Frontal cortex (tissue), 4 donors: ENCODE measurements around the gene AGER. TPM values are rescaled to one million over a fixed set of nuclear protein-coding genes. Genes with fewer than 3 reads are reported as not detected.

Source experiments
- DNase-seq, 2 donors: peaks; one replicate each; pipeline ENCODE4 v3.0.0; 2012; ENCODE audit warnings: low spot score in 2 of 2
- FAIRE-seq: peaks from 2 replicates; lab custom pipeline; 2012; peaks lifted over from hg19 to GRCh38; lab: Jason Lieb, UNC
- total RNA-seq: library from RNA; depleted of rRNA; stranded (reverse); fragments of >200 nt; gene quantifications from one replicate; pipeline ENCODE4 v1.2.3, GENCODE V29; 2014
- donor health status: control.
- donor health status: control.
- donor health status: control.

Gene AGER
- total RNA-seq, 1 donor from 2014 or later: 0.82 TPM

DNA sequence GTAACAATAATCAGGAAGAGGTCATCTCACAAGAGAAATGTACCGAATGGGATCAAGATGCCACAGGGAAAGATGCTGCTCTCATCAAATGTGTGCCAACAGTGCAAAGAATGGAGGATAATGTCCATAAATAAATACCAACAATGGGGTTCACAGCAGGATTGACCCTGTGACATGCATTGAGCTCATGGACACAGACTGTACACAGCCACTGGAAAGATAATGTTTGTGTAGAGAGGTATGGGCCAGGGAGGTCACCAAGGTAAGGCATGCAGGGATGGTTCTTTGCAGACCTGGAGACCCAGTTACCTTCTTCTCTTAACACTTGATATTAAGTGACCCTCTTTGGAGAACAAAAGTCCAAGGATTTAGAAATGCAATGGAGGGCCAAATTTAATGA is 9.6 kb downstream of the AGER start:
- DNase-seq: no peak
- FAIRE-seq: no peak

DNA sequence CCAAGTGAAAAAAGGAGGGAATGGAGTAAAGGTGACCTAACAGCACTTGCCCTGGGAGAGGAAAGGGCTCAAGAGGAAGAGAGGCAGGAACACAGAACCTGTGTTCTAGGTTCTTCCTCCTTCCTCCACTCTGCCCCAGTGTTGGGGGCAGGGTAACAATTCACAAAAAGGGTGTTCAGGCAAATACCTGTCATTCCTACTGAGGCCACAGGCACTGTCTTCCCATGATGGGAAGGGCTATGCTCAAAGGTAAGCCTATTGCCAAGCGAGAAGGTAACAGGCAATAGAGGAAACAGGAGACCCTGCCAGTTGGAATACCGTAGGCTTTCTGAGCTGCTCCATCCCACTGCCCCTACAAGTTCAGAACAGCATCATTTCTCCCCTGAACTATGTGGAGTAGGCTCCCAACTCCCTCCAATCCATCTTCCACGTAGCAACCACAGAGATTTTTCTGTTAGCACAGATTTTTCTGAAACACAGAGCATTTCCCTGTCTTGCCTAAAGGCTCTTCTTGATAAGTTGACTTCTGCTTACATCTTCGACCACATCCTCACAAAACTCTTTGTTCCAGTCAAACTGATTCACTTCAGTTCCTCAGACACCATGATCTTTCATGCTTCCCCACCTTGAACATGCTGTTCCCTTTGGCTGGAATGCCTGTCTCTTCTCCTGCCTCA is 10.9 kb downstream of the AGER start:
- DNase-seq (no peak), FAIRE-seq (no peak)

DNA sequence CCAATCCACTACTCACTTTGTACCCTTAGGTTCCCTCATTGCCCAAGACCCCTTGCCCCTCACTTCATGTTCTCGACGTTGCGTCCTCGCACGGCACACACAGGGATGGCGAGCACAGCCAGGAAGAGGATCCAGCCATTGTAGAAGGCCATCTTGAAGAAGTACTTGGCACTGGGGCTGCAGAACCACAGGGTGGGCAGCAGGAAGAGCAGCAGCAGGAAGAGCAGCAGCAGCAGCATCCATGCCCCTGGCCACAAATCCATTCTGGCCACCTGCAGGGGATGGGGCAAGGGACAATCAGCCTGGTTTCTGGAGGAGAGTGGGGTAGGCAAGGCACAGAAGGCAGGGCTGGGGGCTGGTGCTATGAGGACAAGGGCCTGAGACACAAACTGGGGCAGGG is 12.8 kb downstream of the AGER start:
- no peak for FAIRE-seq

DNA sequence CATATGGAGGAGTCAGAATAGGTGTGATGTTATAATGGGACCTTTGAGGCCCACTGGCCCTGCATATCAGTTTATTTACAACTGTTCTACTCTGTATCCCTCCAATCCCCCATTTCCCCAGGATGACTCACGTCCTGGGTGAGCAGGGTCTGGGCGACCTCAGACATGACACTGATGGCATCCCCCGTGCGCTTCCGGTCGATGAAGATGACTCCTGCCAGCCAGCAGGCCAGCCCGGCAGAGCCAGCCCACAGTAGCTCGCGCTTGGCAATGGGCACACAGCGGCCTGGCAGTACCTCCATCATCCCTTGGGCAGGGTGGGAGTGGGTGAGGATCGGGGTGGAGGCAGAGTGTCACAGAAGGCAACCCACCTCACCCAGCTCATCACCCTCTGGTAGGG is 13.8 kb downstream of the AGER start:
- no peak for DNase-seq
- no peak for FAIRE-seq

More for the DNA sequence above, 12.8 kb downstream of the AGER start:
- DNase-seq: no peak

DNA sequence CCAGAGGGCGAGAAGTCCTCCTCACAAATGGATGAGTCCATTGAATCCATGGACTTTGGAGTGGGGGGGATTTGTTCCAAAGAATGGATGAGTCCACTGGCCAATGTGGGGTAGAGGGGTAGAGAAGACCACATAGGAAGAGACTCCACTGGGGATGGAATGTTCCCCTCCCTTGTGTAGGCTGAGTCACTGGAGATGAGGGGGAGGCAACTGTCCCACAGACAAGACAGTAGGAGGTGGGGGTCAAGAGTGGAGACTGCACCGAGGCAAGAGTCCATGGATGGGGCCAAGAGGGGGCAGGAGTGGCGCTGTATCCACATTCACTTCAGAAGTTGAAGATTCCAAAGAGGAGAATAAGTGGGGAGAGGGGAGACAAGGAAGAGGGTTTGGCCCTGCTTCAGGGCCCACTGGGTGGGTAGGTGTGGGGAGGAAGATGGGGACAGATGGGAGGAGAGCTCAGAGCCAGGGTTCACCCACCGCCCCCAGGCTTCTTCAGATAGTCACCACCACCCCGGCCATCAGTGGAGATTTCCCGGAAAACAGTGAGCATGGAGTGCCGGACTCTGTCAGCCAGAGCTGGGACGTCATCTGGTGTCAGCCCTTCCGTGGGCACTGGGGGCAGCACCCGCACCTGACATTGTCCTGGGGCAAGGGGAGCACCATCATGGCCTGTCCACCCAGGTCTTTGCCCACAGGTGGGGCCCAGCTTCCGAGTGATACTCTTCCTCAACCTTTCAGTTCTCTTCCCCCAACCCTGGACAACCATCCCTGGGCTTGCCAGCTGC is 15.1 kb downstream of the AGER start:
- DNase-seq: no peak
- FAIRE-seq: no peak

DNA sequence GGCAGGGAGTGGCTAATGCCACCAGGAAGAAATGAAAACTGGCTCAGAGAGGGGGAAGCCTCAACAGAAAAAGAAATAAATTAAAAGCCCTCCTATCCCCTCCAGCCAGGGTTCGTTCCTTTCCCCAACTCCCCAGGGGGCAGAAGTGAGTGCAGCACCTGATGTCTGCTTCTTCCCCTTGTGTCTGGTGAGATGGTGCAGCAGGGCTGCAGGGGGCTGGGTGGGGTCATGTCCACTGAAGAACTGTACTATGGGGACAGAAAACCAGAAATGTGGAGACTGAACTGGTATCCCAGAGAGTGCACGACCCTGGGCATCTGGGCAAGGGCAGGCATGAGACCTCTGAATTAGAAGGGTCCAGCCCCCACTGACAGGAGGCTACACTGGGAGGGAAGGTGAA is 15.7 kb downstream of the AGER start:
- DNase-seq (no peak), FAIRE-seq (no peak)

DNA sequence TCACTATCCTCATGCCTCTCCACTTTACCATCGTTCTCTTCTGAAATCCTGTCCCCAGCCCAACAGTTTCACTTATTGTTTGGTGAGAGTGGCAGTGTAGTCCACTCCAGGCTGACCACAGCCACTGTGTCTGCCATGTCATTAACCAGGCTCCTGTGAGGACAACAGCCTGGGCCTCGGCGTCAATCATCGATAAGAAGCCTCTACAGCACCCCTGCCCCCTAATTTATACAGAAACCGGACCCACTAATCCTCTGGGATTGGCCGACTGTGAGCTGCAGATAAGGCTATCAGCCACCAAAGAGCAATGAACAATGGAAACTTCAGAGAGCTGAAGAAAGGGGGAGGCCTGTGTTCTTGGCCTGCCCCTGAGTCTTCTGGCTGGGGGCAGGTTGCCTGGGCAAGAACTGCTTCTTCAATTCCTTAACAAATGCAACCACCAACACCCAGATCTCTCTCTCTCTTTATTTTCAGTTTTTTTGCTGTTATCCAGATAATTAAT is 16.2 kb downstream of the AGER start:
- DNase-seq (no peak), FAIRE-seq (no peak)

DNA sequence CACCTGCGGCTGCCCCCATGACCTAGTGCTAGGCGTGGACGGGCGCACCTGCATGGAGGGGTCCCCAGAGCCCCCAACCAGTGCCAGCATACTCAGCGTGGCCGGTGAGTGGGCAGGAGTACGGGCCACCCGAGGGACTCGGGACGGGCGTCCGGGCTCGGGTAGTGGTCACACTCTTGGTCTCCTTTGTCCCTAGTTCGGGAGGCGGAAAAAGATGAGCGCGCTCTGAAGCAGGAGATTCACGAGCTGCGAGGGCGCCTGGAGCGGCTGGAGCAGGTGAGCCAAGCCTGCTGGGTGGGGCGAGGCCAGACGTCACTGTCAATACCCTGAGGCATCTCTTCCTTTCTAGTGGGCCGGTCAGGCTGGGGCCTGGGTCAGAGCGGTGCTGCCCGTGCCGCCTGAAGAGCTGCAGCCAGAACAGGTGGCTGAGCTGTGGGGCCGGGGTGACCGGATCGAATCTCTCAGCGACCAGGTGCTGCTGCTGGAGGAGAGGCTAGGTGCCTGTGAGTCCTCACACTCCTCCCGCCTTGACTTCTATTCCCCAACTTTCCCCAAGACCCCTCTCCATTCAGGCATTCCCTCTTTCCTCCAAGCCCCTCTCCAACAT is 16.8 kb downstream of the AGER start:
- DNase-seq (no peak), FAIRE-seq (no peak)

DNA sequence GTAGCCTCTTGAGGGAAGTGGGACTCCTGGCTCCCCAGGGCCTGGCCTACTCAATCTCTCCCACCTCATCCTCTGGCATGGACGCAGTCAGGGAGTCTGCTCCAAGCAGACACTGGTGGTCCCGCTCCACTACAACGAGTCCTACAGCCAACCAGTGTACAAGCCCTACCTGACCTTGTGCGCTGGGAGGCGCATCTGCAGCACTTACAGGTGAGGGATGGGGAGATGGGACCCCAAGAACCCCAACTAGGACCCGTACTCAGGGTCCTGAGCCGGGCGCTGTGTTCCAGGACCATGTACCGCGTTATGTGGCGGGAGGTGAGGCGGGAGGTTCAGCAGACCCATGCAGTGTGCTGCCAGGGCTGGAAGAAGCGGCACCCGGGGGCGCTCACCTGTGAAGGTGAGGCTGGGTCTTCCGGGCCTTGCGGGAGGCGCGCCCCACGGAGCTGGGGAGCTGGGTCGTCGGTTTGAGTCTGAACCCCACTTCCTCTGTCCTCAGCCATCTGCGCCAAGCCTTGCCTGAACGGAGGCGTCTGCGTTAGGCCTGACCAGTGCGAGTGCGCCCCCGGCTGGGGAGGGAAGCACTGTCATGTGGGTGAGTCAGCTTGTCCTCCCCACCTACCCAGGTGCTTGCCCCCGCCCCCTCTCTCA is 17.5 kb downstream of the AGER start:
- DNase-seq (no peak), FAIRE-seq (no peak)

DNA sequence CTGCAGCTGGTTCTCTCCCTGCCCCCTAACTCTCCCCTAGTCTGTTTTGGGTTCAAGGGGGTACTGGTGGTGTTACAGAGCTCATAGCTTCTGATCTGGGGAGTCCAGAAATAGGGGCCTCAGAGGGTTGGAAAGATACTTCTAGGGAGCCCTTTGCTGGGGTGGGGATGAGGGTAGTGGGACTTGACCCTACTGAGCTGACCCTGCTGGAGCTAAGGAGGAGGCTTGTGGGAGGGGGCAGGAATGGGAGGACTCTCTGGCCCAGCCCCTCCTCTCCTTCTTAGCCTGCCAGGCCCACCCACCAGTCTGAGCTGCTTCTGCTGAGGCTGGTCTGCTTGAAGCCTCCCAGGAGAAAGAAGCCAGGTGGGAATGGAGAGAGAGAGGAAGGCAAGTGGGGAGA is 19.8 kb downstream of the AGER start, which contains the start of gene EGFL8:
EGFL8 (plus strand) TSS at position 301 of the 400 bp plus-strand sequence. CDS start 1,571 bp downstream, outside the sequence.
- FAIRE-seq (no peak), DNase-seq (no peak)

DNA sequence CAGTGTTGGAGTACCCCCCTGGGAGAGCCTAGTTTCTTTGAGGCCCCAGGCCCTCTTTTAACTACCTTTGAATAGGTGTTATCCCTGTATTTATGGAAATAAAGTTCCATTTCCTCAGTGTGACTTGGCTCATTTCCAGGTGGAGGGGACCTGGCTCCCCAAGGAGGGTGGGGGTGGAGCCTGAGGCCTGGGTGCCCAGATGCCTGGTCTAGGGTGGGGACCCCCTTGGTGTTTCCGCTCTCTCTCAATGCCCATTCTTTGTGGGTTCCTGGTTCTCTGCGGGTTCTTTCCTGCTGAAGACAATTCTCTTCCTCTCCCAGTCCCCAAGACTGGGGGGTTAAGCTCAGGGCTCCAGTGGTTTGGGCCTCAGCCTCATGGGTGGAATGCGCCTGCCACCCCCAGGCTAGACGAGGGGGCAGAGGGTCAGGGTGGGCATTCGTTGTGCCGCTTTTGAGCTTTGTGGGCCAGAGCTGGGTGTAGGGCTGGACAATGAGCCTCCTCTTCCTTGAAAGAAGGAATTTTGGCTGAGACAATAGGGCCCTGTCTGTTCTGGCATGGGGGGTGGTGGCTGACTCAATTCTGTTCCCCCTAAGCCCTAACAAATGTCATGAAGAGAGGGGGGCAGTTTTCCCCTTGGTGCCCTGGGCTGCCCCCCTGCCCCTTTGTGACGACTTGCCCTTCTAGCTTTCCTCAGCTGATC is 20.3 kb downstream of the AGER start:
- FAIRE-seq (no peak), DNase-seq (peak in 1 of 2 donors; percentile 42)

DNA sequence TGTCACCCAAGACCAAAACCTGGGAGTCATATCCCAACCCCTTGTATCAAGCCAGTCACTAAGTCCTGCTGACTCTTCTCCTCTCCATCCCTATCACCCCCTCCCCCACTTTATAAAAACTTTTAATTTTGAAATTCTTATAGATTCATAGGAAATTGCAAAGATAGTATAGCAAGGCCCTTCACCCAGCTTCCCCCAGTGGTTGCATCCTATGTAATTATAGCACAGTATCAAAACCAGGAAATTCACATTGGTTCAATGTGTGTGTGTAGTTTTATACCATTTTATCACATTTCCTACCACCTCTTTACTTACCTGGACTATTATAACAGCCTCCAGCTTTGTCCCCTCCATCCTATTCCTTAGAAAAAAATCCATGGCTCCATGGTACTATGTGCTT is 26.0 kb downstream of the AGER start:
- FAIRE-seq (no peak), DNase-seq (no peak)

DNA sequence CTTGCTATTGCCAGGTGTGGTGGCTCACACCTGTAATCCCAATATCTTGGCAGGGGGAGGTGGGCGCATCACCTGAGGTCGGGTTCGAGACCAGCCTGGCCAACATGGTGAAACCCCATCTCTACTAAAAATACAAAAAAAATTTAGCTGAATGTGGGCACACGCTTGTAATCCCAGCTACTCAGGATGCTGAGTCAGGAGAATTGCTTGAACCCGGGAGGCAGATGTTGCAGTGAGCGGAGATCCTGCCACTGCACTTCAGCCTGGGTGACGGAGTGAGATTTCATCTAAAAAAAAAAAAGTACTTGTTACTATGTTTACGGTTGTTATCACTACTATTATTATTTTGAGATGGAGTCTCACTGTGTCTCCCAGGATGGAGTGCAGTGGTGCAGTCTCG is 27.2 kb downstream of the AGER start:
- no peak for FAIRE-seq

DNA sequence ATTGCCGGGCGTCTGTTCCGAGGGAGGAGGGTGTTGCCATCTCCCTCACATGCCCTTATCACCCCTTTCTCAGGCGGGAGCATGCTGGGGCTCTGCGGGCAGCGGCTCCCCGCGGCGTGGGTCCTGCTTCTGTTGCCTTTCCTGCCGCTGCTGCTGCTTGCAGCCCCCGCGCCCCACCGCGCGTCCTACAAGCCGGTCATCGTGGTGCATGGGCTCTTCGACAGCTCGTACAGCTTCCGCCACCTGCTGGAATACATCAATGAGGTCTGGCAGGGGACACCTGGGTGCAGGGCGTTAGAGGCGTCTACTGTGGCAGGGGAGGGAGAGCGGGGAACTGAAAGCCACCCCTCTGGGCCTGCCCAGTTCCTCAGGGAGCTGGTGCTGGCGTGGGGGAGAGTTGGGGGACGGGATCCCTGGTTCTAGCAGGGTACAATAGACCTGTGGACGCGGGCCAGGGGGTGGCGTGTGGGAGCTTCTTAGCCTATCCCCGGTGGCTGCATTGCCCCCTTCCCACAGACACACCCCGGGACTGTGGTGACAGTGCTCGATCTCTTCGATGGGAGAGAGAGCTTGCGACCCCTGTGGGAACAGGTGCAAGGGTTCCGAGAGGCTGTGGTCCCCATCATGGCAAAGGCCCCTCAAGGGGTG is 29.4 kb downstream of the AGER start:
- DNase-seq (peak; percentile 57 to 65), FAIRE-seq (no peak)

More for the DNA sequence above, 27.2 kb downstream of the AGER start:
- no peak for DNase-seq

DNA sequence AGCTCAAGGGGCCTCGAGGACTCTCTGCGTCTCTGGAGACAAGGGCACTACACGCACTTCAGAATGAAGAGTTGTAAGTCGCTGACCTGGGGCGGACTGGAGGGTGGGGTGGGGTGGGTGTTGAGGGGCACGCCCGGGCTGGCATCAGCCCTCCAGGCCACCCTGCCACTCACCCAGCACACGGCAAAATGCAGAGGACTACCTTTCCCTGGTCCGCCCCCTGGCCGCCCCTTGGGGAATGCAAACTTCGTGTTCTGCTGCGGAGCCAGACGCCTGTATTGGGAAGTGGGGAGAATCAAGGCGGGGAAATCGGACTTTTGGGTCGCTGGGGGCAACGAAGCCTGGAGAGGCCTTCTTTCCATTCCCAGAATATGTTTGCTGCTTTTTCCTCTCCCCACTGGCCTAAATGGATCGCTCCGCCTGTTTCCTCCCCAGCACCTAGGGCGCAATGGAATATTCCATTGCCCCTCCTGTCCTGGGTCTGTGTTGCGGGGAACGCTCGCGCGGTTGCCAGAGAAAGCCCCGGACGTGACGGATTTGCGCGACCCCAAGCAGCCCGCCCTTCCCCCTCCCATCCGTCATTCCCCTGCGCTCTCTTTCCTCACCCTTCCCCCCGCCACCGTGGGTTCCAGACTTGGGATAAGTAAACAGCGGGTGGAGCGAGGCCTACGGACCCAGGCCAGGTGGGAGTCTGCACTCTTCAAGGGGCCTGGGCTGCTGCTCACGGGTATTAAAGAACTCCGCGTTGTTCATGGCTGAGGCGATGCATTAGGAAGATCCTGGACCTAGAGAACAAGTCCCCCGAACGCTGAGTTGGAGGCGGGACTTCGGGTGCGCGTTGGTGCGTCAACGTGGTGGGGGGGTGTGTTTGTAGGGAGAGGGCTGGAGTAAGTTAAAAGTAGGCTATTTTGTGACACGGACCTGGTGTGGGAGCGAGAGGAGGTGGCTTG is 30.2 kb downstream of the AGER start, which contains the start of gene PPT2:
PPT2 (plus strand) TSS at position 578 of the 950 bp plus-strand sequence. CDS start 454 bp downstream, outside the sequence.
- peak; percentile 84 to 89 for DNase-seq
- no peak for FAIRE-seq

DNA sequence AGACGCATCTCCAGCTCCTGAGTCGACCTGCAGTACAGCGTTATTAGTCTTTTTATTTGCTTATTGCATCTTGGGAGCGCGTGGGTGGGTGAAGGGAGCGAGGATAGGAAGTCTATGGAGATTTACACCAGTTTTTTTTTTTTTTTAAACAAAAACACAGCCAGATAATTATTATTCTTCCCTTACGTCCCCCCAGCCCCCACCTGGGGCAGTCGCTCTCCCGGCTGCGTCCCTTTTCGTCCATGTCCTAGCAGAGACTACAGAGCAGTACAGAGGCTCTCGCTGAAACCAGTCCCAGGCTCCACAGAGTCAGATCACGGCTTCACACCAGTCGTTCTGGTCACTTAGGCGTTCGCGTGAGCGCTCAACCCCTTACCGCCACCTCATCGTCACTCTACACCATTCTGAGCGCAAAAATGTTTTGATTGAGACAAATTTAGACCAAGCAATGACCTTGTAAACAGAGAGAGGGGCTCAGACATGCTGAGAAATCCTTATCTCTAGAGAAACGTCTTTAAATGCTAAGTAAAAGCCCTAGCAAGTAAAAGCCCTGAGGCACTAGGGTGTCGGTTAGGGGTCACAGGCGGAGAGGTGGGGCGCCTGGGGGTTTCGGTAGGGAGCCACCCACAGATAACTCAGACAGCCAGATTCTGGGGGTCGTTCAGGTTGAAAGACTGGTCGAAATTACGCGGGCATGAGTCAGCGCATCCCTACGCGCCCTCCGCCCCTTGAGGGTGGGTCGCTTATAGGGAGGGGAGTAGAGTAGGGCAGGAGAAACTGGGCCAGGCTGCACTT is 31.1 kb downstream of the AGER start:
- FAIRE-seq (no peak), DNase-seq (no peak)
